Hepatocyte (in vitro differentiated cells): Measurements from ENCODE around the gene PAMR1. TPM values are rescaled to one million over a fixed set of nuclear protein-coding genes. Genes with fewer than 3 reads are reported as not detected.

Experiments
- DNase-seq: peaks from one replicate; pipeline ENCODE4 v3.0.0-alpha.2; 2016; ENCODE audit warnings: low spot score
- H2AFZ ChIP-seq: fragments of 200-600 bp; sonication (generic); 2 replicates; pipeline ENCODE4 v1.6.0; 2016; ENCODE audit warnings: antibody characterized with exemption, mild to moderate bottlenecking
- H3K27ac ChIP-seq: fragments of 200-600 bp; sonication (generic); 2 replicates; pipeline ENCODE4 v1.5.1; 2016; ENCODE audit warnings: mild to moderate bottlenecking
- H3K27me3 ChIP-seq: fragments of 200-600 bp; sonication (generic); 2 replicates; pipeline ENCODE4 v1.6.1; 2016
- H3K36me3 ChIP-seq: fragments of 200-600 bp; sonication (generic); replicated peaks from 2 replicates; pipeline ENCODE4 v1.5.1; 2016; ENCODE audit warnings: low read depth; ENCODE audit not compliant: insufficient read depth
- H3K4me1 ChIP-seq: fragments of 200-600 bp; sonication (generic); 2 replicates; pipeline ENCODE4 v1.5.1; 2016; ENCODE audit warnings: mild to moderate bottlenecking, moderate library complexity; ENCODE audit not compliant: insufficient read depth
- H3K4me2 ChIP-seq: fragments of 200-600 bp; sonication (generic); 2 replicates; pipeline ENCODE4 v1.6.0; 2016
- H3K4me3 ChIP-seq: fragments of 200-600 bp; sonication (generic); 2 replicates; pipeline ENCODE4 v1.5.1; 2016; ENCODE audit warnings: mild to moderate bottlenecking
- H3K79me2 ChIP-seq: fragments of 200-600 bp; sonication (generic); 2 replicates; pipeline ENCODE4 v1.6.0; 2017; ENCODE audit warnings: mild to moderate bottlenecking
- H3K9me2 ChIP-seq: fragments of 200-600 bp; sonication (generic); replicated peaks from 2 replicates; pipeline ENCODE4 v1.6.0; 2017; ENCODE audit warnings: mild to moderate bottlenecking; ENCODE audit not compliant: insufficient read depth
- H3K9me3 ChIP-seq: fragments of 200-600 bp; sonication (generic); 2 replicates; pipeline ENCODE4 v1.5.1; 2016; ENCODE audit warnings: low read depth, mild to moderate bottlenecking
- H4K20me1 ChIP-seq: fragments of 200-600 bp; sonication (generic); 2 replicates; pipeline ENCODE4 v1.6.0; 2016; ENCODE audit warnings: mild to moderate bottlenecking; ENCODE audit not compliant: insufficient read depth, poor library complexity, severe bottlenecking
- EZH2 ChIP-seq: fragments of 200-600 bp; sonication (generic); IDR thresholded peaks from 2 replicates; pipeline ENCODE4 v1.6.1; 2016; ENCODE audit warnings: antibody characterized with exemption, mild to moderate bottlenecking, borderline replicate concordance
- EZH2phosphoT487 ChIP-seq: fragments of 200-600 bp; sonication (generic); IDR thresholded peaks from one replicate; pipeline ENCODE4 v1.6.1; 2018; ENCODE audit warnings: antibody characterized with exemption, mild to moderate bottlenecking, low read depth, moderate library complexity; ENCODE audit not compliant: unreplicated experiment, severe bottlenecking
- WGBS: methylation state at CpG from one replicate; pipeline ENCODE4 v1.1.6; 2016; ENCODE audit warnings: low lambda C conversion rate; ENCODE audit errors: missing lambda C conversion rate; 5-methylcytosine and 5-hydroxymethylcytosine counted together
- polyA plus RNA-seq: library from polyadenylated mRNA; unstranded; fragments of >200 nt; fragmentation: Nextera tagmentation; extraction: Ambion mirVana; gene quantifications from 2 replicates; pipeline ENCODE4 v1.2.1, GENCODE V29; 2016
- total RNA-seq: library from RNA; depleted of rRNA; stranded (reverse); fragments of >200 nt; gene quantifications from 2 replicates; pipeline ENCODE4 v1.2.3, GENCODE V29; 2014
- TF ChIP-seq, protein P1 (sequence below): fragments of 200-600 bp; sonication (generic); IDR thresholded peaks from 2 replicates; pipeline ENCODE4 v1.5.1; 2016; ENCODE audit warnings: antibody characterized with exemption, mild to moderate bottlenecking; ENCODE audit not compliant: poor library complexity

PAMR1 gene
- total and polyA plus RNA-seq, 2 experiments from 2014 or later: 26.3 to 31.1 TPM

DNA sequence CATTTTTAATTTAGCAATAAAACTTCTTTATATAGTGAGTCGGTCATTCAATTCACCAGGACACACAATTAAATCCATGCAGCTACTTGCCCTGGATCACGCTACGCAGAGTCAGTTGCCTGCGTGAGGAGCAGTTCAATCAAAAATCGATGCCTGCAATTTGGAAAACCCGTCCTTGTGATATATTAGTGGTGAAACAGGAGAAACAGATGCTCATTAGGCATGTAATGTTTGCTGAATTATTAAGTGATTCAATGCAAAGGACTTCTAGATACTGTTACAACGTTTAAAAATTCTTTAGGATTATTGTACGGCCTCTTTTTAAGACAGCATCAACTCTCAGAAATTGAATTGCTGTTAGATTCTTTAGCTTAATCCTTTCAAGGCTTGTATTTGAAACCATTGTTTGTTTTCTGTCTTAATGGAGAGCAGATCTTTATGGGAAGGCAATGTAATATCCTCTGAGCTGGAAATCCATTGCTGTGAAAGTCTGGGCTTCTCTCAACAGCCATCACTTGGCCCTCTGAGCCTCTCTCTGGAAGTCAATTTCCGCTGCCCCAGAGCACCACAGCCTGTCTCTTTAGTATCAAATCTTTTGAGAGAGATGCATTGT lies 20.1 kb upstream of the PAMR1 start:
- no peak overlapping the region for H3K4me3 ChIP-seq
- no peak overlapping the region for H3K4me2 ChIP-seq
- no peak overlapping the region for H3K27ac ChIP-seq
- H3K36me3 ChIP-seq: no peaks in the 10 kb centered on the region
- no peaks in the 10 kb centered on the region for H3K9me3 ChIP-seq
- WGBS: 51% methylated on average over 9 of the region's 9 CpGs
- H4K20me1 ChIP-seq: no peaks in the 10 kb centered on the region
- TF ChIP-seq EZH2 (no peak), EZH2phosphoT487 (no peak)
- TF ChIP-seq, protein P1, sequence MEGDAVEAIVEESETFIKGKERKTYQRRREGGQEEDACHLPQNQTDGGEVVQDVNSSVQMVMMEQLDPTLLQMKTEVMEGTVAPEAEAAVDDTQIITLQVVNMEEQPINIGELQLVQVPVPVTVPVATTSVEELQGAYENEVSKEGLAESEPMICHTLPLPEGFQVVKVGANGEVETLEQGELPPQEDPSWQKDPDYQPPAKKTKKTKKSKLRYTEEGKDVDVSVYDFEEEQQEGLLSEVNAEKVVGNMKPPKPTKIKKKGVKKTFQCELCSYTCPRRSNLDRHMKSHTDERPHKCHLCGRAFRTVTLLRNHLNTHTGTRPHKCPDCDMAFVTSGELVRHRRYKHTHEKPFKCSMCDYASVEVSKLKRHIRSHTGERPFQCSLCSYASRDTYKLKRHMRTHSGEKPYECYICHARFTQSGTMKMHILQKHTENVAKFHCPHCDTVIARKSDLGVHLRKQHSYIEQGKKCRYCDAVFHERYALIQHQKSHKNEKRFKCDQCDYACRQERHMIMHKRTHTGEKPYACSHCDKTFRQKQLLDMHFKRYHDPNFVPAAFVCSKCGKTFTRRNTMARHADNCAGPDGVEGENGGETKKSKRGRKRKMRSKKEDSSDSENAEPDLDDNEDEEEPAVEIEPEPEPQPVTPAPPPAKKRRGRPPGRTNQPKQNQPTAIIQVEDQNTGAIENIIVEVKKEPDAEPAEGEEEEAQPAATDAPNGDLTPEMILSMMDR: no peak
- no peaks in the 10 kb centered on the region for H3K9me2 ChIP-seq
- H3K27me3 ChIP-seq: no peaks in the 10 kb centered on the region
- no peak for DNase-seq
- H3K79me2 ChIP-seq: no peaks in the 10 kb centered on the region
- H3K4me1 ChIP-seq: peaks cover 39% of the 10 kb centered on the region
- no peak overlapping the region for H2AFZ ChIP-seq

DNA sequence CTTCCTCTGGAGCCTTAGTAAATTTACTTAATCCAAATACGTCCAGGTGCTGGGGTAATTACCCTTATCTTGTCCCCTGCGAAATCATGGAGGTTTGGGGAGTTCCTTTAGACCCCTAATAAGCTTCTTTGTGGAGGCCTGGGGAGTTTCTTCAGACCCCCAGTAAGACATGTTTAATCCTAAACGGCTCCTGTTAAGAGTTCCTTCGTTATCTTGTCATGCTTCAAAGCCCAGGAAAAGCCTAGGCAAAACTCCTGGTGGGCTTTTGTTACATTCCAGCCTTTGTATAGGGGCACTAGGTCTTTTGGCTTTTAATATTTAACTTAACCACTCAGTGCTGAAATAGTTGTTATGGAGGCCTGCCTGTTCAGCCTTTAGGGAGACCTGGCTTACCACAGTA lies 18.1 kb upstream of the PAMR1 start:
- Histone ChIP-seq H2AFZ (no peak overlapping the region), H3K4me2 (no peak overlapping the region), H3K27me3 (no peaks in the 10 kb centered on the region), H3K4me1 (peaks cover 45% of the 10 kb centered on the region), H4K20me1 (no peaks in the 10 kb centered on the region), H3K36me3 (no peaks in the 10 kb centered on the region), H3K9me2 (no peaks in the 10 kb centered on the region), H3K79me2 (no peaks in the 10 kb centered on the region), H3K4me3 (no peak overlapping the region), H3K9me3 (no peaks in the 10 kb centered on the region), H3K27ac (no peak overlapping the region)
- TF ChIP-seq EZH2phosphoT487 (no peak), EZH2 (no peak)
- TF ChIP-seq, protein P1: no peak
- WGBS: 33% methylated on average over 4 of the region's 4 CpGs
- no peak for DNase-seq

DNA sequence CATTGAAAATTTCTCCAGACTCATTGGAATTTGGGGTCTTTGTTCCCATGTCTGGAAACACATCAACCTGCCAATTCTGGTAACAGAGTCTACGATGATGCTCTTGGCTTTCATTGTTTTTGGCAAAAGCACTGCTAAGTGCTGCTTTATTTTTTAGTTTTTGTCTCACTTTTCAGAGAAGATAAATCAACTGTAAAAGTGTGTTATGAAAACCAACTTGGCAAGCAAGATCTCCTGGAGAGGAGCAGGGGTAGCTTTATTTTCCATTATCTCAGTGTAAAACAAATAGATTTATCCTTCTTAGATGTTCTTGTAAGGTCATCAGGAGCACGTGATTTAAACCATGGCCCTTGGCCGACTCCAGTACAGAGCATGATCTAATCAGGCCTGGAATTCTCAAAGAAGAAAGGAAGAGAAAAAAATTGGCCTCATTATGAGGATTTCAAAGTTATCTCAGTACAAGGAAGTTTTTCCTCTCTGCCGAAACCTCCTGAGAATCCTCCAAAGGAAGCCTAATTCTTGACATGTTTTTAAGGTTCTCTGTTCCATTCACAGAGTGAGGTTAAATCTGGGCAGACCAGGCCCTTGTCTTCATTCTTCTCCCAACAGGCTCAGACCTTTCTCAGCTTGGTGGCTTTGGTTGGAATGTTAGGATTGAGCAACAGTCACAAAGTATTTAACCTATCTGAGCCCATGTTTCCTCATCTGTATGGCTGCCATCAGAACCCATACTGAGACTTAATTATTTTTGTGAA lies 16.4 kb upstream of the PAMR1 start:
- no peaks in the 10 kb centered on the region for H3K79me2 ChIP-seq
- no peaks in the 10 kb centered on the region for H4K20me1 ChIP-seq
- H3K9me2 ChIP-seq: no peaks in the 10 kb centered on the region
- no peaks in the 10 kb centered on the region for H3K36me3 ChIP-seq
- H3K27me3 ChIP-seq: no peaks in the 10 kb centered on the region
- H3K27ac ChIP-seq: peak overlapping the region; percentile 80
- no peak overlapping the region for H3K4me2 ChIP-seq
- peaks cover 45% of the 10 kb centered on the region for H3K4me1 ChIP-seq
- TF ChIP-seq EZH2 (no peak), EZH2phosphoT487 (no peak)
- TF ChIP-seq, protein P1: no peak
- WGBS: 28% methylated on average over 4 of the region's 4 CpGs
- H2AFZ ChIP-seq: no peak overlapping the region
- peak; percentile 73 for DNase-seq
- no peaks in the 10 kb centered on the region for H3K9me3 ChIP-seq
- H3K4me3 ChIP-seq: no peak overlapping the region
